GM20431 (cell line): Measurements from ENCODE around the gene GGTLC1.

Experiments used
- in situ Hi-C: fragments of 300-500 bp; cut with MseI, MboI; formaldehyde crosslinking; loops from one replicate; pipeline ENCODE4 v1.15.0; 2020; ENCODE audit warnings: low sequenced_read_pairs; ENCODE audit not compliant: unreplicated experiment

GGTLC1 gene

GRCh38 chr20:23970049-23970448 is 18.5 kb downstream of the GGTLC1 start:
- in situ Hi-C loops: no loop called here

- in situ Hi-C loops: no loop called here
These were observed 21.0 kb downstream of the GGTLC1 start for GRCh38 chr20:23967616-23967979.

- in situ Hi-C loops: no loop called here
These were observed 21.5 kb downstream of the GGTLC1 start for GRCh38 chr20:23966927-23967615.

- in situ Hi-C loops: no loop called here
These were observed 22.3 kb downstream of the GGTLC1 start for GRCh38 chr20:23966298-23966697.

GRCh38 chr20:23963941-23964340 is 24.6 kb downstream of the GGTLC1 start:
- in situ Hi-C loops: no loop called here

GRCh38 chr20:23962272-23962671 is 26.3 kb downstream of the GGTLC1 start:
- in situ Hi-C loops: no loop called here

GRCh38 chr20:23959054-23959453 is 29.5 kb downstream of the GGTLC1 start:
- in situ Hi-C loops: no loop called here

- in situ Hi-C loops: no loop called here
These were observed 32.7 kb downstream of the GGTLC1 start for GRCh38 chr20:23955896-23956295.

- in situ Hi-C loops: no loop called here
These were observed 34.4 kb downstream of the GGTLC1 start for GRCh38 chr20:23954008-23954745.

GRCh38 chr20:23946206-23946605 is 42.4 kb downstream of the GGTLC1 start:
- in situ Hi-C loops: no loop called here

- in situ Hi-C loops: no loop called here
These were observed 45.3 kb downstream of the GGTLC1 start for GRCh38 chr20:23943304-23943703.

GRCh38 chr20:23939641-23940040 is 48.9 kb downstream of the GGTLC1 start:
- in situ Hi-C loops: no loop called here

- in situ Hi-C loops: no loop called here
These were observed 49.5 kb downstream of the GGTLC1 start for GRCh38 chr20:23939063-23939462.

GRCh38 chr20:23938118-23938438 is 50.5 kb downstream of the GGTLC1 start:
- in situ Hi-C loops: no loop called here

GRCh38 chr20:23937303-23938117 is 51.1 kb downstream of the GGTLC1 start:
- in situ Hi-C loops: no loop called here
